ENCODE results near the gene THEM5. TPM values are rescaled to one million over a fixed set of nuclear protein-coding genes. Genes with fewer than 3 reads are reported as not detected.

The THEM5 gene, protein sequence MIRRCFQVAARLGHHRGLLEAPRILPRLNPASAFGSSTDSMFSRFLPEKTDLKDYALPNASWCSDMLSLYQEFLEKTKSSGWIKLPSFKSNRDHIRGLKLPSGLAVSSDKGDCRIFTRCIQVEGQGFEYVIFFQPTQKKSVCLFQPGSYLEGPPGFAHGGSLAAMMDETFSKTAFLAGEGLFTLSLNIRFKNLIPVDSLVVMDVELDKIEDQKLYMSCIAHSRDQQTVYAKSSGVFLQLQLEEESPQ
- total RNA-seq: not detected in 2 replicates

GRCh38 chr1:151853411-151853943 lies at the start of gene THEM5:
Gene THEM5 (minus strand): TSS chr1:151853712. CDS start chr1:151853565, 147 bp downstream.

GRCh38 chr1:151839457-151840403 lies 13.8 kb downstream of the THEM5 start, which contains the start of gene C2CD4D:
Gene C2CD4D (minus strand): TSS chr1:151839820. CDS start chr1:151838989, 831 bp downstream.

GRCh38 chr1:151831605-151832004 lies 21.9 kb downstream of the THEM5 start, which contains the start of gene RORC:
Gene RORC (minus strand): TSS chr1:151831802. CDS start chr1:151831764, 38 bp downstream.

GRCh38 chr1:151805066-151805820 lies 48.3 kb downstream of the THEM5 start, which contains the start of gene LINGO4:
Gene LINGO4 (minus strand): TSS chr1:151805419. CDS start chr1:151802704, 2,715 bp downstream.

Other genes starting within 250 kb of the THEM5 start
- 28.7 and 56.9 TPM in 2 replicates for gene SNX27, start 241.7 kb downstream of the THEM5 start, total RNA-seq
- gene CELF3, start 136.9 kb downstream of the THEM5 start, total RNA-seq: not detected in 2 replicates
- not detected in 2 replicates for gene RIIAD1, start 132.2 kb downstream of the THEM5 start, total RNA-seq
- 60.2 and 103 TPM in 2 replicates for gene MRPL9, start 90.2 kb downstream of the THEM5 start, total RNA-seq
- 7.9 and 9.2 TPM in 2 replicates for gene TDRKH, start 63.2 kb downstream of the THEM5 start, total RNA-seq
- gene LINGO4, start 48.3 kb downstream of the THEM5 start, total RNA-seq: not detected in 2 replicates
- gene RORC, start 21.9 kb downstream of the THEM5 start, total RNA-seq: 0.34 and 1.4 TPM in 2 replicates
- gene C2CD4D, start 13.9 kb downstream of the THEM5 start, total RNA-seq: 0.07 TPM in 1 of 2 replicates, not detected in the other
- 9.9 and 11.7 TPM in 2 replicates for gene THEM4, start 55.8 kb upstream of the THEM5 start, total RNA-seq
- 115 and 248 TPM in 2 replicates for gene S100A10, start 140.1 kb upstream of the THEM5 start, total RNA-seq
- 137 and 269 TPM in 2 replicates for gene S100A11, start 183.3 kb upstream of the THEM5 start, total RNA-seq
- not detected in 2 replicates for gene TCHHL1, start 235.4 kb upstream of the THEM5 start, total RNA-seq

Measured in nasal cavity respiratory epithelium epithelial cell of viscerocranial mucosa (primary cell).